Left lung (tissue), 10 donors: ENCODE measurements around the gene CAV3. TPM values are rescaled to one million over a fixed set of nuclear protein-coding genes. Genes with fewer than 3 reads are reported as not detected.

Experiments
- ATAC-seq: fragments of 200-7000 bp; cut with Tn5 transposase; one replicate; pipeline ENCODE4 v1.9.1; 2020; ENCODE audit warnings: moderate library complexity
- DNase-seq, 4 donors: peaks; one replicate each; pipeline ENCODE4 v3.0.0-alpha.2; 2013 to 2020
- H3K27ac ChIP-seq, 2 donors: fragments of 200-600 bp; sonication (generic) in 1 of 2; one replicate each; pipeline versions ENCODE4 v1.5.0 to v1.8.0; 2020 to 2021
- H3K27me3 ChIP-seq, 2 donors: fragments of 200-600 bp; sonication (generic) in 1 of 2; one replicate each; pipeline versions ENCODE4 v1.5.0 to v1.8.0; 2020 to 2021
- H3K36me3 ChIP-seq, 2 donors: fragments of 200-600 bp; sonication (generic) in 1 of 2; one replicate each; pipeline versions ENCODE4 v1.5.0 to v1.8.0; 2020 to 2021
- H3K4me1 ChIP-seq, 2 donors: fragments of 200-600 bp; one replicate each; pipeline ENCODE4 v1.8.0; 2021
- H3K4me3 ChIP-seq, 2 donors: fragments of 200-600 bp; sonication (generic) in 1 of 2; one replicate each; pipeline versions ENCODE4 v1.5.0 to v1.8.0; 2020 to 2021; ENCODE audit warnings: mild to moderate bottlenecking in 1 of 2
- H3K9me3 ChIP-seq, 2 donors: fragments of 200-600 bp; sonication (generic) in 1 of 2; one replicate each; pipeline versions ENCODE4 v1.5.0 to v1.8.0; 2020 to 2021
- intact Hi-C, 2 donors: fragments of 100-400 bp; cut with DNase I; formaldehyde crosslinking; loops; one replicate each; pipeline versions ENCODE4 v1.11.2 to v1.14.2; 2022
- polyA plus RNA-seq, 6 donors: library from polyadenylated mRNA; unstranded; fragments of 120-200 nt; gene quantifications; one replicate each; pipeline ENCODE4 v1.2.1, GENCODE V29; 2013; ENCODE audit not compliant: insufficient read length in 6 of 6
- total RNA-seq, 2 donors: library from RNA; stranded (reverse); fragmentation: NEBNext Ultra II Directional; extraction: Animal tissue kit (Norgen Biotek cat#: 25700); gene quantifications; one replicate each; pipeline ENCODE4 v1.2.1, GENCODE V29; 2021
- TF ChIP-seq, protein P1 (sequence below), 2 donors: fragments of 200-600 bp; sonication (generic) in 1 of 2; IDR thresholded peaks; one replicate each; pipeline versions ENCODE4 v1.5.0 to v1.8.0; 2021; ENCODE audit warnings: antibody characterized with exemption in 2 of 2
- donor health status: DM: no; HTN: yes; CAD: no.
- donor health status: DM: no; HTN: no; CAD: no.

CAV3 gene
- total and polyA plus RNA-seq, 8 donors = 0.37 to 1.1 (median 0.54) TPM; not detected in 1

DNA sequence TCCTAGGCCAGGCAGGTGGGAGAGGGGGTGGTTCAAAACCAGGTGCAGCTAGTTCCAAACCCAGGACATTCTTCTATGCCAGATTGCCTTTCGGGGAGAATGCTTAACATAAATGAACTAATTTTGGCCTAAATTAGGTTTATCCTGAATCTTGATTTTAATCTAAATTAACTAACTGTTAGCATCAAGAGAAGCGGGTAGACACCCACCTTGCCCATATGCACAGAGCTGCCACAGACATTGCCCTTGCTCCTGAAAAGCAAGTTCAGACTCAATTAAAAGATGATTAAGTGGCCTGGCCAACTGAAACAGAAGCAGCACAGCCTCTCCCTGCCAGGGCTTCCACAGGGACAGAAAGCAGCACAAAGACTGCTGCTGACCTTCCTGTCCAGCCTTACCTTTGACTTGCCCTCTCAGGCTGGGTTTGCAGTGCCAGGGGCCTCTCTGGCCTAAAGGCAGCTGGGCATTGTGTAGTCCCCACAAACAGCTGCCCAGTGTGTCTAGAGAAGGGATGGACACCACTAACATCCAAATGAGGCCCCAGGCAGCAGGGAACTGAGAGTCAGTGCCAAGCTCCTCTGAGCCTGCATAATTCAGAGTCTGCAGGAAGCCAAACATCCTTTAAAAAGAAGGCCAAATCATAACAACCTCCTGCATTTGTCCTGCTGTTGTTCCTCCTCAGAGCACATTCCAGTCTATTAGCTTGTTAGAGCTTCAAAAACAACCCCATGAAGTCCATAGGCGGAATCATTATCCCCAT, 51.3 kb downstream of the CAV3 start:
- no peaks in the 10 kb centered on the region for H3K36me3 ChIP-seq
- no peak for ATAC-seq
- TF ChIP-seq, protein P1, sequence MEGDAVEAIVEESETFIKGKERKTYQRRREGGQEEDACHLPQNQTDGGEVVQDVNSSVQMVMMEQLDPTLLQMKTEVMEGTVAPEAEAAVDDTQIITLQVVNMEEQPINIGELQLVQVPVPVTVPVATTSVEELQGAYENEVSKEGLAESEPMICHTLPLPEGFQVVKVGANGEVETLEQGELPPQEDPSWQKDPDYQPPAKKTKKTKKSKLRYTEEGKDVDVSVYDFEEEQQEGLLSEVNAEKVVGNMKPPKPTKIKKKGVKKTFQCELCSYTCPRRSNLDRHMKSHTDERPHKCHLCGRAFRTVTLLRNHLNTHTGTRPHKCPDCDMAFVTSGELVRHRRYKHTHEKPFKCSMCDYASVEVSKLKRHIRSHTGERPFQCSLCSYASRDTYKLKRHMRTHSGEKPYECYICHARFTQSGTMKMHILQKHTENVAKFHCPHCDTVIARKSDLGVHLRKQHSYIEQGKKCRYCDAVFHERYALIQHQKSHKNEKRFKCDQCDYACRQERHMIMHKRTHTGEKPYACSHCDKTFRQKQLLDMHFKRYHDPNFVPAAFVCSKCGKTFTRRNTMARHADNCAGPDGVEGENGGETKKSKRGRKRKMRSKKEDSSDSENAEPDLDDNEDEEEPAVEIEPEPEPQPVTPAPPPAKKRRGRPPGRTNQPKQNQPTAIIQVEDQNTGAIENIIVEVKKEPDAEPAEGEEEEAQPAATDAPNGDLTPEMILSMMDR (IDR thresholded peaks at IDR 0.05) = no peak
- intact Hi-C loops = no loop called here
- no peak for DNase-seq
- no peaks in the 10 kb centered on the region for H3K27me3 ChIP-seq
- H3K27ac ChIP-seq = no peak overlapping the region
- no peaks in the 10 kb centered on the region for H3K4me1 ChIP-seq
- H3K4me3 ChIP-seq = no peak overlapping the region
- H3K9me3 ChIP-seq = peaks cover 0 to 14% of the 10 kb centered on the region in 2 donors

DNA sequence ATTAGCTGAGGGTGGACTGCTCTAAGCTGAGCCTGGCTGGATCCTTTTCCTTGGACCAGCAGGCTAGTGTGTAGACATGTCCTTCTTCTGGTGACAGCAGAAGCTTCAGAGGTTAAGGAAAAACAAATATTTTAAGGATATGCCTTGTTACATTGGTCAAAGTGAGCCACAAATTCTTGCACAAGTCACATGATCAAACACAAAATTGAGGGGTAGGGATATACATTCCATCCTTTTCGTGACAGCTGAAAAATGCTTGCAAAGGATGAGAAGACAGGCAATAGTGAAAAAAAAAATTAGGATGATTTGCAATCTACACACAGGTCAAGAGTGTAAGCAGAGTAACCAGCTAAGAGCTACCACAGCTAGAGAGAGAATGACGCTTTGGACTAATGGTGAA, 56.9 kb downstream of the CAV3 start:
- no peak overlapping the region for H3K4me3 ChIP-seq
- DNase-seq (no peak), ATAC-seq (no peak)
- no peak overlapping the region for H3K27ac ChIP-seq
- no peaks in the 10 kb centered on the region for H3K36me3 ChIP-seq
- TF ChIP-seq, protein P1 (IDR thresholded peaks at IDR 0.05) = no peak
- intact Hi-C loops = no loop called here
- H3K9me3 ChIP-seq = peaks cover 0 to 19% of the 10 kb centered on the region in 2 donors
- H3K27me3 ChIP-seq = no peaks in the 10 kb centered on the region
- no peaks in the 10 kb centered on the region for H3K4me1 ChIP-seq

DNA sequence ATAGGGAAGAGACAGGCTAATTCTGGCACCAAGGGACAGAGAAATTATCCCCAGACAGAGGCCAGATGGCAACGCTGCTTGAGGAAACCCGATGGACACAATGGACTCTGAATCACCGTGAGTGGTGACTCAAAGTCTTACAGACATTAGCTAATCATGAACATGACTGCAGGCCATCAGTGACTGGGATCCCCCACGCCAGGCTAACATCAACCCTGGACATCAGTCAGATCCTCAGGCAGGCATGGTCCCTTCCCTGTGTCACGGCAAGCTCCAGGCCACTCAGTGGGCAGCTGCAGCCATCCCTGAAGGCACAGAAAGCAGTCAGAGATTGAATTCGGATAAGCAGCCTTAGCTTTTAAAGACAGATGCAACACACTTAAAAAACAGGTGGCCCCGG, 59.6 kb downstream of the CAV3 start:
- Histone ChIP-seq H3K36me3 (no peaks in the 10 kb centered on the region), H3K27me3 (no peaks in the 10 kb centered on the region), H3K4me1 (no peaks in the 10 kb centered on the region), H3K27ac (no peak overlapping the region), H3K9me3 (peaks cover 0 to 19% of the 10 kb centered on the region in 2 donors), H3K4me3 (no peak overlapping the region)
- intact Hi-C loops = no loop called here
- no peak for DNase-seq
- no peak for ATAC-seq
- TF ChIP-seq, protein P1 (IDR thresholded peaks at IDR 0.05) = no peak

DNA sequence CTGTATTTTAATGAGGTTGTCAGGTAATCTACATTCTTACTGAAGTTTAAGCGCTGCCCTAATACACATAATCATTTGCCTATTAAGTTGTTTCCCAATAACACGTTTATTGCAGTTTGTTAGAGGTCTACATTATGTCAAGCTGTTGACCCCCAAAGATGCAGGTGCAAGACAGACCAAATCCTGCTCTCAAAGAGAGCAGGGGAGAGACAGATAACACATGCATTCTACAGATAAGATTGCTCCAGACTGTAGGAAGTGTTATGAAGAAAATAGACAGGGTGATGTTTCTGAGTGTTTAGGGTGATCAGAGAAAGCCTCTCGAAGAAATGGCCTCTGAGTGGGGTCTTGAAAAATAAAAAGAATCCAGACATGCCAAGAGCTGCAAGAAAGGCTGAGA, 60.6 kb downstream of the CAV3 start:
- intact Hi-C loops = no loop called here
- TF ChIP-seq, protein P1 (IDR thresholded peaks at IDR 0.05) = no peak
- H3K36me3 ChIP-seq = no peaks in the 10 kb centered on the region
- H3K9me3 ChIP-seq = peaks cover 0 to 11% of the 10 kb centered on the region in 2 donors
- DNase-seq = no peak
- H3K4me1 ChIP-seq = no peaks in the 10 kb centered on the region
- no peaks in the 10 kb centered on the region for H3K27me3 ChIP-seq
- no peak overlapping the region for H3K27ac ChIP-seq
- ATAC-seq = no peak
- H3K4me3 ChIP-seq = no peak overlapping the region

Other genes with a start within 250 kb of the CAV3 start
- 10 to 100 TPM; 69.6 to 84.8 TPM for gene LMCD1, start 232.0 kb upstream of the CAV3 start, total RNA-seq
- gene LMCD1, start 232.0 kb upstream of the CAV3 start, polyA plus RNA-seq = 10 to 100 TPM; 67.0 to 86.4 (median 79.6) TPM
- under 1 TPM; 0.29 to 0.39 TPM for gene SSUH2, start 89.0 kb upstream of the CAV3 start, total RNA-seq
- gene SSUH2, start 89.0 kb upstream of the CAV3 start, polyA plus RNA-seq = 1 to 10 TPM; 1.5 to 3.1 (median 2.1) TPM
- gene OXTR, start 35.8 kb downstream of the CAV3 start, total RNA-seq = 1 to 10 TPM in 1 of 2 donors, under 1 TPM in 1; 0.82 to 4.9 TPM
- gene OXTR, start 35.8 kb downstream of the CAV3 start, polyA plus RNA-seq = 1 to 10 TPM; 1.2 to 1.8 (median 1.5) TPM
- 10 to 100 TPM; 13.0 to 13.1 TPM for gene RAD18, start 229.7 kb downstream of the CAV3 start, total RNA-seq
- gene RAD18, start 229.7 kb downstream of the CAV3 start, polyA plus RNA-seq = 10 to 100 TPM; 10.2 to 16.8 (median 12.9) TPM